Measurements from ENCODE around the gene PTDSS2.

Gene PTDSS2

DNA sequence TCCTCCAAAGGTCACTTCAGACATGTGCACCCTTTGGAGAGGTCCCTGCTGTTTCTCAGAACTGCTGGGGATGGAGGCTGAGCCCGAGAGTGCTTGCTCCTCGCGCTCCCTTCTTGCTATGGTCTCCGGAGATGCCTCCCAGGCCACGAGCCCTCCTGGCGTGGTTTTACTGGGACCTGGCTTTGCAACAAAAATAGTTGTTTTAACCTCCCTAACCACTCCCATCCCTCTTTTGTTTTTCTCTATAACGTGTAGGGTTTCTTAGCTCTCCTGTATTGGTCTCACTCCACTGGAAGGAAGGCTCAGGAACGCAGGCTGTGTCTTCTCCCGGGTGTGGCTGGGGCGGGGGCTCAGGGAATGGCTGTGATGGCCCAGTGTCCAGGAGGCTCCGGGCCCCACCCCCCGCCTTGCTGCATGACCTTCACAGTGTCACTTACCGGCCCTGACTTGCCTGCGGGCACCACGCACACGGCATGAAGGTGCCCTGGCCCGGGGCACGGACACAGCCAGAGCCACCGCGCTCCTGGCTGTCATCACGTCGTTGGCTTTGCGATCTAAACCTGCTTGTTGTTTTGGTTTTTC lies 5.6 kb downstream of the PTDSS2 start:
- H3K9ac ChIP-seq (ENCODE audit: low read length), result no peak overlapping the region
- WGBS, result 93% methylated on average over 20 of the region's 23 CpGs
- no peak overlapping the region for H3K23ac ChIP-seq (ENCODE audit: low read length in 2 of 2)
- H3K4me3 ChIP-seq (ENCODE audit: insufficient read depth in 1 of 2, low read depth in 1 of 2, low read length in 2 of 2), result no peak overlapping the region
- no peak overlapping the region for H2BK12ac ChIP-seq (ENCODE audit: low read length in 2 of 2)
- no peak overlapping the region for H3K27ac ChIP-seq (ENCODE audit: low read length, poor library complexity, severe bottlenecking)
- H3K27me3 ChIP-seq (ENCODE audit: control insufficient read depth in 1 of 2, insufficient read depth in 1 of 2, low read length in 2 of 2), result no peaks in the 10 kb centered on the region
- no peak overlapping the region for H3K14ac ChIP-seq (ENCODE audit: low read length in 2 of 2)
- H2BK15ac ChIP-seq (ENCODE audit: low read depth, poor library complexity, severe bottlenecking), result peak overlapping the region; percentile 46
- peaks cover 29 to 59% of the 10 kb centered on the region in 2 experiments for H3K36me3 ChIP-seq (ENCODE audit: control insufficient read depth in 1 of 2, insufficient read depth in 2 of 2, low read depth in 1 of 2, low read length in 2 of 2)
- H2AK5ac ChIP-seq (ENCODE audit: low read length, severe bottlenecking), result no peak overlapping the region
- no peak for DNase-seq
- no peak overlapping the region for H3K4me2 ChIP-seq (ENCODE audit: low read length, poor library complexity, severe bottlenecking)
- H3K4me1 ChIP-seq (ENCODE audit: control insufficient read depth, insufficient read depth, low read depth, low read length), result peaks cover 45% of the 10 kb centered on the region
- H3K4ac ChIP-seq (ENCODE audit: low read depth in 1 of 2, low read length in 2 of 2), result no peak overlapping the region
- H2AFZ ChIP-seq (ENCODE audit: low read depth, low read length), result no peak overlapping the region
- H3K18ac ChIP-seq (ENCODE audit: low read depth in 1 of 2, low read length in 2 of 2), result no peak overlapping the region
- H3K9me3 ChIP-seq (ENCODE audit: control insufficient read depth, low read length), result no peaks in the 10 kb centered on the region
- no peak overlapping the region for H4K8ac ChIP-seq (ENCODE audit: low read length)
- no peak overlapping the region for H2BK120ac ChIP-seq (ENCODE audit: low read depth, low read length)
- no peak overlapping the region for H2BK5ac ChIP-seq (ENCODE audit: low read depth, low read length, poor library complexity, severe bottlenecking)
- no peak overlapping the region for H4K91ac ChIP-seq (ENCODE audit: low read length)
- peaks cover 38% of the 10 kb centered on the region for H3K79me1 ChIP-seq (replicated peaks; ENCODE audit: low read length, poor library complexity, severe bottlenecking)

DNA sequence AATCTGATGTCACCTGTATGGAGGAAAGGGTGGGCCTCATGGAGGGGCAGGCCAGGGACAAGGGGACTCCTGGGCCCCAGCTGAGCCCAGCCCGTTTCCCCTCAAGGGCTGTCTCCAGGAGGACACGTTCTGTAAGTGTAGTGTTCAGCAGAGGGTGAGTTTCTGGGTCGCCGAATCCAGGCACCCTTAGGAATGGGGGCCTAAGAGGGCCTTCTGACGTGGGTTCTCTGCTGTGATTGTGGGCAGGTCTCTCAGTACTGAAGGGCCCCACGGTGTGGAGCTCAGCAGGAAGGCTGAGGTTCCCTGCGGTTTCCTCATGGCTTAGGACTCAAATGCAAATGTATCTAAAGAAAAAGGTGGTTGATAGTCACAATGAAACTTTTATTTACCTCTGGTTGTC lies 6.5 kb downstream of the PTDSS2 start:
- H3K18ac ChIP-seq (ENCODE audit: low read depth in 1 of 2, low read length in 2 of 2), result no peak overlapping the region
- no peak overlapping the region for H2BK15ac ChIP-seq (ENCODE audit: low read depth, poor library complexity, severe bottlenecking)
- peaks cover 35% of the 10 kb centered on the region for H3K79me1 ChIP-seq (replicated peaks; ENCODE audit: low read length, poor library complexity, severe bottlenecking)
- H3K4me3 ChIP-seq (ENCODE audit: insufficient read depth in 1 of 2, low read depth in 1 of 2, low read length in 2 of 2), result no peak overlapping the region
- H4K8ac ChIP-seq (ENCODE audit: low read length), result no peak overlapping the region
- H2BK120ac ChIP-seq (ENCODE audit: low read depth, low read length), result no peak overlapping the region
- H3K27ac ChIP-seq (ENCODE audit: low read length, poor library complexity, severe bottlenecking), result no peak overlapping the region
- H4K91ac ChIP-seq (ENCODE audit: low read length), result no peak overlapping the region
- no peak overlapping the region for H3K9ac ChIP-seq (ENCODE audit: low read length)
- peaks cover 46% of the 10 kb centered on the region for H3K4me1 ChIP-seq (ENCODE audit: control insufficient read depth, insufficient read depth, low read depth, low read length)
- H2AK5ac ChIP-seq (ENCODE audit: low read length, severe bottlenecking), result no peak overlapping the region
- no peak for DNase-seq
- H2BK12ac ChIP-seq (ENCODE audit: low read length in 2 of 2), result no peak overlapping the region
- H3K4me2 ChIP-seq (ENCODE audit: low read length, poor library complexity, severe bottlenecking), result no peak overlapping the region
- WGBS, result 87% methylated on average over 7 of the region's 7 CpGs
- no peaks in the 10 kb centered on the region for H3K27me3 ChIP-seq (ENCODE audit: control insufficient read depth in 1 of 2, insufficient read depth in 1 of 2, low read length in 2 of 2)
- no peaks in the 10 kb centered on the region for H3K9me3 ChIP-seq (ENCODE audit: control insufficient read depth, low read length)
- H3K14ac ChIP-seq (ENCODE audit: low read length in 2 of 2), result no peak overlapping the region
- H2AFZ ChIP-seq (ENCODE audit: low read depth, low read length), result no peak overlapping the region
- H3K4ac ChIP-seq (ENCODE audit: low read depth in 1 of 2, low read length in 2 of 2), result no peak overlapping the region
- H3K23ac ChIP-seq (ENCODE audit: low read length in 2 of 2), result no peak overlapping the region
- H2BK5ac ChIP-seq (ENCODE audit: low read depth, low read length, poor library complexity, severe bottlenecking), result no peak overlapping the region
- peaks cover 38 to 64% of the 10 kb centered on the region in 2 experiments for H3K36me3 ChIP-seq (ENCODE audit: control insufficient read depth in 1 of 2, insufficient read depth in 2 of 2, low read depth in 1 of 2, low read length in 2 of 2)

DNA sequence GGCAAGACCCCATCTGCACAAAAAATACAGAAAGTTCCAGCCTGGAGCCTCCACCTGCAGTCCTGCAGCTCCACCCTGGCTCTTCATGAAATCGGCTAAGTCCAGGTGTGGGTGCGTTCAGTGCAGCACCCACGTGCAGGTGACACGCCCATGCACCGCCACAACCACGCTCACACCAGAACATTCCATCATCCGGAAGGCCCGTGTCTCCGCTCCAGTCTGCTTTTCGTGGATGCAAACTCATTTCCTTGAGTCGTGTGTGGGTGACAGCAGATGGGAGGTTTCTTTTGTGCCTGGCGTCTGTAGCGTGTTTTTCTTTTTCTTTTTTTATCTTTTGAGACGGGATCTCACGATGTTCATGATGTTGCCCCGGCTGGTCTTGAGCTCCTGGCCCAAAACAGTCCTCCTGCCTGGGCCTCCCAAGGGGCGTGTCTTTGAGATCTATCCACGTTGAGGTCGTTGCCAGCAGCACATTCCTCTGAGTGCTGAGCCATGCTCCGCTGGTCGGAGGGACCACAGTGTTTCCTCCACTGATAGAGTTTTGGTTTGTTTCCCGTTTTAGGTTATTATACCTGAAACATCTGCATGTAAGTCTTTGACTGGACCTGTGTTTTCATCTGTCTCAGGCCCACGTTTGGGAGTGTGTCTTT lies 7.2 kb downstream of the PTDSS2 start:
- H3K36me3 ChIP-seq (ENCODE audit: control insufficient read depth in 1 of 2, insufficient read depth in 2 of 2, low read depth in 1 of 2, low read length in 2 of 2), result peaks cover 43 to 64% of the 10 kb centered on the region in 2 experiments
- DNase-seq, result no peak
- H2BK5ac ChIP-seq (ENCODE audit: low read depth, low read length, poor library complexity, severe bottlenecking), result no peak overlapping the region
- no peak overlapping the region for H2BK12ac ChIP-seq (ENCODE audit: low read length in 2 of 2)
- 88% methylated on average over 21 of the region's 23 CpGs for WGBS
- H3K27me3 ChIP-seq (ENCODE audit: control insufficient read depth in 1 of 2, insufficient read depth in 1 of 2, low read length in 2 of 2), result no peaks in the 10 kb centered on the region
- H2AK5ac ChIP-seq (ENCODE audit: low read length, severe bottlenecking), result no peak overlapping the region
- H2BK120ac ChIP-seq (ENCODE audit: low read depth, low read length), result no peak overlapping the region
- no peak overlapping the region for H3K4me3 ChIP-seq (ENCODE audit: insufficient read depth in 1 of 2, low read depth in 1 of 2, low read length in 2 of 2)
- H3K27ac ChIP-seq (ENCODE audit: low read length, poor library complexity, severe bottlenecking), result no peak overlapping the region
- H4K91ac ChIP-seq (ENCODE audit: low read length), result no peak overlapping the region
- H3K9me3 ChIP-seq (ENCODE audit: control insufficient read depth, low read length), result no peaks in the 10 kb centered on the region
- H3K4ac ChIP-seq (ENCODE audit: low read depth in 1 of 2, low read length in 2 of 2), result no peak overlapping the region
- no peak overlapping the region for H3K23ac ChIP-seq (ENCODE audit: low read length in 2 of 2)
- H2BK15ac ChIP-seq (ENCODE audit: low read depth, poor library complexity, severe bottlenecking), result no peak overlapping the region
- H3K14ac ChIP-seq (ENCODE audit: low read length in 2 of 2), result no peak overlapping the region
- no peak overlapping the region for H3K18ac ChIP-seq (ENCODE audit: low read depth in 1 of 2, low read length in 2 of 2)
- peaks cover 46% of the 10 kb centered on the region for H3K4me1 ChIP-seq (ENCODE audit: control insufficient read depth, insufficient read depth, low read depth, low read length)
- H3K9ac ChIP-seq (ENCODE audit: low read length), result no peak overlapping the region
- no peak overlapping the region for H4K8ac ChIP-seq (ENCODE audit: low read length)
- H2AFZ ChIP-seq (ENCODE audit: low read depth, low read length), result no peak overlapping the region
- peaks cover 36% of the 10 kb centered on the region for H3K79me1 ChIP-seq (replicated peaks; ENCODE audit: low read length, poor library complexity, severe bottlenecking)
- no peak overlapping the region for H3K4me2 ChIP-seq (ENCODE audit: low read length, poor library complexity, severe bottlenecking)

DNA sequence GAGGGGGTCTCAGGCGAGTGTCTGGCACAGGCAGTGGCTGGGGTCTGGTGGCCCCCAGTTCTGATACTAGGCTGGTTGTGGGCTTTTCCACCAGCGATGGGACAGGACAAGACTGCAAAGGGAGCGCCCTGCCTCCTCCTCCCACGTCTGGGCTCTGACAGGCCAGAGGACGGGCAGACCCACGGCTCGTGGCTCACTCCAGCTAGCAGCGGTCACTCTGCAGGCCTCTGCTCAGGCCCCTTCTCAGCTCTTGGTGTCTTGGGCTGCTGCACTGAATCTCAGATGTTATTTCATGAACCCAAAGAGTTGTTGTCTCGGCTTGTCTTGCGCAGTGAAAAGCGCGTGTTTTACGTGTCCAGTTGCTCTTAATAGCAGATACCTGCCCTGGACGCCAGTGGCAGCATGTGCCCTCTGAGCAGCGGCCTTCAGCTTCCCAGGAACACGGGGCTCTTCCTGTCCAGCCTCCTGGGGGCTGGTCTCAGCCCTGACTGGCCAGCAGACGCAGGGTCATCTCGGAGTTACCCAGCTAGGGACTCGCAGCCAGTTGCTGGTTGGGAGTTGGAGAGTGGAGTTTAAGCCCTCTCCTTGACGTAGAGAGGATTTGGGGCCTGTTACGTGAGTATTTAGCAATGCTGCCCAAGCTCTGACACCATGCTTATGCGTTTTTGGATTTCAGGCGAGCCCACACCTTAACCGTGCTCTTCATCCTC lies 9.6 kb downstream of the PTDSS2 start:
- no peak overlapping the region for H3K4me3 ChIP-seq (ENCODE audit: insufficient read depth in 1 of 2, low read depth in 1 of 2, low read length in 2 of 2)
- H3K4me2 ChIP-seq (ENCODE audit: low read length, poor library complexity, severe bottlenecking), result no peak overlapping the region
- DNase-seq, result no peak
- 96% methylated on average over 24 of the region's 24 CpGs for WGBS
- H2AK5ac ChIP-seq (ENCODE audit: low read length, severe bottlenecking), result no peak overlapping the region
- H3K36me3 ChIP-seq (ENCODE audit: control insufficient read depth in 1 of 2, insufficient read depth in 2 of 2, low read depth in 1 of 2, low read length in 2 of 2), result peaks cover 28 to 55% of the 10 kb centered on the region in 2 experiments
- peak overlapping the region; percentile 68 for H2BK15ac ChIP-seq (ENCODE audit: low read depth, poor library complexity, severe bottlenecking)
- peaks cover 35% of the 10 kb centered on the region for H3K79me1 ChIP-seq (replicated peaks; ENCODE audit: low read length, poor library complexity, severe bottlenecking)
- no peak overlapping the region for H3K18ac ChIP-seq (ENCODE audit: low read depth in 1 of 2, low read length in 2 of 2)
- H3K27ac ChIP-seq (ENCODE audit: low read length, poor library complexity, severe bottlenecking), result no peak overlapping the region
- H3K23ac ChIP-seq (ENCODE audit: low read length in 2 of 2), result no peak overlapping the region
- peaks cover 42% of the 10 kb centered on the region for H3K4me1 ChIP-seq (ENCODE audit: control insufficient read depth, insufficient read depth, low read depth, low read length)
- H4K8ac ChIP-seq (ENCODE audit: low read length), result no peak overlapping the region
- H2BK120ac ChIP-seq (ENCODE audit: low read depth, low read length), result no peak overlapping the region
- H3K9ac ChIP-seq (ENCODE audit: low read length), result no peak overlapping the region
- no peak overlapping the region for H3K4ac ChIP-seq (ENCODE audit: low read depth in 1 of 2, low read length in 2 of 2)
- no peak overlapping the region for H3K14ac ChIP-seq (ENCODE audit: low read length in 2 of 2)
- no peaks in the 10 kb centered on the region for H3K9me3 ChIP-seq (ENCODE audit: control insufficient read depth, low read length)
- H2BK5ac ChIP-seq (ENCODE audit: low read depth, low read length, poor library complexity, severe bottlenecking), result no peak overlapping the region
- H2AFZ ChIP-seq (ENCODE audit: low read depth, low read length), result no peak overlapping the region
- H2BK12ac ChIP-seq (ENCODE audit: low read length in 2 of 2), result no peak overlapping the region
- H3K27me3 ChIP-seq (ENCODE audit: control insufficient read depth in 1 of 2, insufficient read depth in 1 of 2, low read length in 2 of 2), result no peaks in the 10 kb centered on the region
- H4K91ac ChIP-seq (ENCODE audit: low read length), result no peak overlapping the region
